Heart left ventricle (tissue), 16 donors: ENCODE measurements around the gene ELF4. TPM values are rescaled to one million over a fixed set of nuclear protein-coding genes. Genes with fewer than 3 reads are reported as not detected.

Source experiments
- ATAC-seq, 4 donors: fragments of 200-7000 bp; cut with Tn5 transposase; one replicate each; pipeline ENCODE4 v1.9.1; 2020 to 2022; ENCODE audit warnings: moderate library complexity in 4 of 4, mild to moderate bottlenecking in 3 of 4, moderate number of reproducible peaks in 1 of 4
- DNase-seq, 5 donors: peaks; one replicate each; pipeline ENCODE4 v3.0.0-alpha.2; 2020
- H3K27ac ChIP-seq, 12 donors: fragments of 200-600 bp; sonication (generic) in 4 of 12; one replicate each; pipeline versions ENCODE4 v1.5.0 to v1.8.0; 2016 to 2022; ENCODE audit warnings: mild to moderate bottlenecking in 2 of 12
- H3K27me3 ChIP-seq, 9 donors: fragments of 200-600 bp; sonication (generic) in 2 of 9; one replicate each; pipeline versions ENCODE4 v1.5.1 to v1.8.0; 2016 to 2022; ENCODE audit warnings: mild to moderate bottlenecking in 3 of 9
- H3K36me3 ChIP-seq, 9 donors: fragments of 200-600 bp; sonication (generic) in 2 of 9; one replicate each; pipeline versions ENCODE4 v1.5.0 to v1.8.0; 2018 to 2022; ENCODE audit warnings: mild to moderate bottlenecking in 2 of 9
- H3K4me1 ChIP-seq, 12 donors: fragments of 200-600 bp; sonication (generic) in 4 of 12; one replicate each; pipeline versions ENCODE4 v1.5.0 to v1.8.0; 2016 to 2022; ENCODE audit warnings: mild to moderate bottlenecking in 3 of 12
- H3K4me3 ChIP-seq, 12 donors: fragments of 200-600 bp; sonication (generic) in 4 of 12; one replicate each; pipeline versions ENCODE4 v1.5.0 to v1.8.0; 2017 to 2022; ENCODE audit warnings: mild to moderate bottlenecking in 9 of 12, moderate library complexity in 4 of 12
- H3K9me3 ChIP-seq, 12 donors: fragments of 200-600 bp; sonication (generic) in 4 of 12; one replicate each; pipeline versions ENCODE4 v1.5.0 to v1.8.0; 2016 to 2022; ENCODE audit warnings: mild to moderate bottlenecking in 1 of 12
- CTCF ChIP-seq, 12 donors: fragments of 200-600 bp; sonication (generic) in 4 of 12; IDR thresholded peaks; one replicate each; pipeline versions ENCODE4 v1.5.0 to v1.8.0; 2018 to 2022; ENCODE audit warnings: antibody characterized with exemption in 12 of 12, mild to moderate bottlenecking in 5 of 12
- POLR2A ChIP-seq, 2 donors: fragments of 450-650 bp; IDR thresholded peaks; one replicate each; pipeline ENCODE4 v1.6.1; 2017; ENCODE audit warnings: antibody characterized with exemption in 2 of 2, mild to moderate bottlenecking in 2 of 2, moderate library complexity in 2 of 2
- whole genome bisulfite sequencing, 4 donors: extraction: QIAGEN DNeasy Blood & Tissue Kit in 2 of 4; methylation state at CpG; one replicate each; pipeline versions ENCODE4 v1.1.5 to v1.1.7; 2013 to 2018; 5-methylcytosine and 5-hydroxymethylcytosine counted together
- intact Hi-C, 10 donors: fragments of 100-400 bp; cut with DNase I; formaldehyde crosslinking; loops; one replicate each; pipeline versions ENCODE4 v1.11.1 to v1.14.2; 2022
- polyA plus RNA-seq, 2 donors: library from polyadenylated mRNA; stranded (reverse); fragments of 200-250 nt; gene quantifications; one replicate each; pipeline ENCODE4 v1.2.3, GENCODE V29; 2013
- total RNA-seq, 9 donors: library from RNA; depleted of rRNA in 2 of 9; stranded (reverse); fragments of >200 nt in 2 of 9; fragmentation: NEBNext Ultra II Directional in 3 of 9; extraction: Animal tissue kit (Norgen Biotek cat#: 25700) in 3 of 9; gene quantifications; one replicate each; pipeline versions ENCODE4 v1.1.0 to v1.2.4, GENCODE V29; 2016 to 2023
- donor health status: ischemic (EF 13 %, LVEDD 7.1; RV severe dilation, severe dysfunction).
- donor health status: healthy with polysubstance abuse.
- donor health status: DM: no; HTN: yes; CAD: no.
- donor health status: DM: no; HTN: no; CAD: no.
- donor health status: ischemic (EF 25% LVEDD 6.9; RV normal size, moderate dysfunction).
- donor health status: ischemic (EF 25% LVEDD 5.7; RV mildly dilated, moderate dysfunction).
- donor health status: healthy.
- donor health status: DM: yes; HTN: yes; CAD: no.
- donor health status: ischemic (EF 35%, LVEDD 5.7; RV mildly dilated, moderate dysfunction).
- donor health status: nonischemic (EF 11% LVEDD 7.7; RV severe dilation, severe dysfunction).
- donor health status: DM: yes; HTN: yes; CAD: no.
- donor health status: PGD.
- donor health status: ischemic (EF 29% LVEDD 5.4; RV normal size, mild dysfunction).
- donor health status: nonischemic (EF 23%, LVEDD 6.1; RV moderate dilation, normal function).

Gene ELF4
- total and polyA plus RNA-seq, 11 donors, result 1.3 to 13.7 (median 3.2) TPM

- Histone ChIP-seq H3K4me1 (peaks cover 0 to 6% (median 0%) of the 10 kb centered on the region in 12 donors), H3K4me3 (no peak overlapping the region), H3K9me3 (no peaks in the 10 kb centered on the region), H3K27me3 (no peaks in the 10 kb centered on the region), H3K27ac (no peak overlapping the region), H3K36me3 (peaks cover 0 to 40% (median 29%) of the 10 kb centered on the region in 9 donors)
- ATAC-seq (peak in 3 of 4 donors; percentile 24 to 35 (median 32)), DNase-seq (peak in 1 of 5 donors; percentile 37)
- intact Hi-C loops, result loop anchor here in 2 of 10 donors (5.0 to 10.0 kb wide), 3 partner anchors 130 to 453 kb away; no protein-coding TSS in a partner anchor
- 66 to 73% (median 71%) methylated on average over 11 of the region's 11 CpGs for WGBS, 4 donors
- TF ChIP-seq POLR2A (IDR thresholded peaks at IDR 0.05) (no peak), CTCF (IDR thresholded peaks at IDR 0.05) (no peak)
Observed at GRCh38 chrX:130055103-130055502, 55.2 kb downstream of the ELF4 start.

- TF ChIP-seq CTCF (IDR thresholded peaks at IDR 0.05), result no peak
- no peak for TF ChIP-seq POLR2A (IDR thresholded peaks at IDR 0.05)
- ATAC-seq (no peak), DNase-seq (no peak)
- Histone ChIP-seq H3K4me1 (no peaks in the 10 kb centered on the region), H3K27me3 (no peaks in the 10 kb centered on the region), H3K36me3 (peaks cover 0 to 51% (median 34%) of the 10 kb centered on the region in 9 donors), H3K4me3 (no peak overlapping the region), H3K9me3 (peaks cover 0 to 4% (median 0%) of the 10 kb centered on the region in 12 donors), H3K27ac (no peak overlapping the region)
- intact Hi-C loops, result loop anchor here in 1 of 10 donors (10.0 kb wide), 1 partner anchor 128 kb away; no protein-coding TSS in a partner anchor
- 81 to 90% (median 87%) methylated on average over 9 to 10 of the region's 10 CpGs for WGBS, 4 donors
Observed at GRCh38 chrX:130053236-130053635, 57.1 kb downstream of the ELF4 start.

- WGBS, 4 donors, result 76 to 91% (median 88%) methylated on average over 12 of the region's 12 CpGs
- DNase-seq (no peak), ATAC-seq (no peak)
- Histone ChIP-seq H3K4me3 (no peak overlapping the region), H3K4me1 (no peaks in the 10 kb centered on the region), H3K27me3 (no peaks in the 10 kb centered on the region), H3K27ac (no peak overlapping the region), H3K9me3 (peaks cover 0 to 4% (median 0%) of the 10 kb centered on the region in 12 donors), H3K36me3 (peaks cover 0 to 64% (median 44%) of the 10 kb centered on the region in 9 donors)
- TF ChIP-seq CTCF (IDR thresholded peaks at IDR 0.05), result no peak
- no peak for TF ChIP-seq POLR2A (IDR thresholded peaks at IDR 0.05)
- intact Hi-C loops, result loop anchor here in 1 of 10 donors (10.0 kb wide), 1 partner anchor 127 kb away; no protein-coding TSS in a partner anchor
Observed at GRCh38 chrX:130051176-130051845, 59.0 kb downstream of the ELF4 start.

- peaks cover 0 to 4% (median 0%) of the 10 kb centered on the region in 12 donors for H3K9me3 ChIP-seq
- intact Hi-C loops, result loop anchor here in 1 of 10 donors (10.0 kb wide), 1 partner anchor 125 kb away; no protein-coding TSS in a partner anchor
- TF ChIP-seq POLR2A (IDR thresholded peaks at IDR 0.05) (no peak), CTCF (IDR thresholded peaks at IDR 0.05) (no peak)
- H3K27ac ChIP-seq, result no peak overlapping the region
- WGBS, 4 donors, result 74 to 88% (median 80%) methylated on average over 8 of the region's 8 CpGs
- ATAC-seq (no peak), DNase-seq (no peak)
- H3K27me3 ChIP-seq, result no peaks in the 10 kb centered on the region
- no peak overlapping the region for H3K4me3 ChIP-seq
- H3K4me1 ChIP-seq, result no peaks in the 10 kb centered on the region
- peaks cover 0 to 78% (median 49%) of the 10 kb centered on the region in 9 donors for H3K36me3 ChIP-seq
Observed at GRCh38 chrX:130049821-130050220, 60.5 kb downstream of the ELF4 start.
